HCT116 (cell line): Measurements from ENCODE around the gene SLMAP. TPM values are rescaled to one million over a fixed set of nuclear protein-coding genes. Genes with fewer than 3 reads are reported as not detected.

Source experiments
- ATAC-seq: fragments of 200-7000 bp; cut with Tn5 transposase; 2 replicates; pipeline ENCODE4 v1.9.1; 2020; ENCODE audit warnings: mild to moderate bottlenecking, moderate library complexity
- BruUV-seq: library from RNA; stranded (reverse); fragments of 400-500 nt; replicated peaks from 2 replicates; lab custom pipeline; 2021; lab: Mats Ljungman, UMichigan
- CTCF ChIA-PET: fragments of 300-600 bp; sonication (Branson Sonifier 250); formaldehyde crosslinking; loops from one replicate; lab custom pipeline; 2021; ENCODE audit warnings: antibody characterized with exemption; lab: Charles Lee
- POLR2A ChIA-PET: fragments of 300-600, 350-600 bp; sonication (Branson Sonifier 250); formaldehyde crosslinking; loops from one replicate; lab custom pipeline; 2021; ENCODE audit warnings: antibody characterized with exemption; lab: Charles Lee
- RAD21 ChIA-PET, 2 experiments: fragments of 300-600 bp; sonication (Branson Sonifier 250); formaldehyde crosslinking; loops; one replicate each; lab custom pipeline; 2023; ENCODE audit warnings: low total read pairs in 2 of 2; ENCODE audit not compliant: uncharacterized antibody in 2 of 2, unreplicated experiment in 2 of 2, low non-redundant PET in 1 of 2; lab: Charles Lee
- DNase-seq: peaks from one replicate; pipeline ENCODE4 v3.0.0-alpha.2; 2010; ENCODE audit warnings: low read depth, low spot score
- H2AFZ ChIP-seq: fragments of 200-600 bp; shearing (Covaris generic), sonication (generic); 2 replicates; pipeline ENCODE4 v1.6.1; 2017; ENCODE audit warnings: low read depth, mixed run types, mixed read lengths, antibody characterized with exemption, low read length; ENCODE audit not compliant: poor library complexity, severe bottlenecking
- H3K27ac ChIP-seq: 2 replicates; pipeline ENCODE4 v1.5.1; 2012; ENCODE audit warnings: low read depth, low read length
- H3K27me3 ChIP-seq: fragments of 200-600 bp; sonication (generic); 2 replicates; pipeline ENCODE4 v1.6.1; 2016; ENCODE audit warnings: mixed run types, low read length, mixed read lengths; ENCODE audit not compliant: insufficient read depth
- H3K36me3 ChIP-seq, 2 experiments: fragments of 200-500 bp in 1 of 2; fragments of 200-600 bp in 1 of 2; sonication (Bioruptor generic) in 1 of 2; sonication (generic) in 1 of 2; 2 replicates each; pipeline versions ENCODE4 v1.5.1 to v1.6.1; 2014 to 2016; ENCODE audit warnings: low read length in 2 of 2, inconsistent platforms in 1 of 2, mixed read lengths in 1 of 2, mixed run types in 1 of 2; ENCODE audit not compliant: insufficient read depth in 2 of 2, control insufficient read depth in 1 of 2
- H3K4me1 ChIP-seq, 2 experiments: fragments of 200-600 bp in 1 of 2; sonication (generic) in 1 of 2; 2 replicates each; pipeline versions ENCODE4 v1.5.1 to v1.6.1; 2012 to 2017; ENCODE audit warnings: low read length in 2 of 2, inconsistent platforms in 1 of 2, mild to moderate bottlenecking in 1 of 2, mixed read lengths in 1 of 2, mixed run types in 1 of 2, moderate library complexity in 1 of 2; ENCODE audit not compliant: insufficient read depth in 2 of 2, control insufficient read depth in 1 of 2
- H3K4me2 ChIP-seq: fragments of 200-600 bp; sonication (generic); 2 replicates; pipeline ENCODE4 v1.6.1; 2017; ENCODE audit warnings: mixed run types, low read length, mixed read lengths
- H3K4me3 ChIP-seq, 2 experiments: fragments of 200-600 bp in 1 of 2; sonication (generic) in 1 of 2; replicated peaks in 1 of 2; 2 replicates each; pipeline ENCODE4 v1.5.1; 2011 to 2016; ENCODE audit warnings: low read length in 2 of 2, control low read depth in 1 of 2, low read depth in 1 of 2, mild to moderate bottlenecking in 1 of 2, mixed read lengths in 1 of 2, mixed run types in 1 of 2
- H3K79me2 ChIP-seq: fragments of 200-600 bp; sonication (generic); 2 replicates; pipeline ENCODE4 v1.6.1; 2017; ENCODE audit warnings: mild to moderate bottlenecking, mixed run types, low read length, moderate library complexity, mixed read lengths; ENCODE audit not compliant: insufficient read depth
- H3K9ac ChIP-seq: fragments of 200-600 bp; sonication (generic); 2 replicates; pipeline ENCODE4 v1.6.1; 2016; ENCODE audit warnings: low read length, mixed read lengths
- H3K9me2 ChIP-seq: fragments of 200-600 bp; sonication (generic), shearing (Covaris generic); 2 replicates; pipeline ENCODE4 v1.6.1; 2017; ENCODE audit warnings: mixed run types, mild to moderate bottlenecking, moderate library complexity; ENCODE audit not compliant: insufficient read depth
- H3K9me3 ChIP-seq, 2 experiments: fragments of 200-500 bp in 1 of 2; fragments of 200-600 bp in 1 of 2; sonication (Bioruptor generic) in 1 of 2; sonication (generic) in 1 of 2; 2 replicates each; pipeline ENCODE4 v1.6.1; 2014 to 2017; ENCODE audit warnings: low read length in 2 of 2, mixed read lengths in 2 of 2, inconsistent platforms in 1 of 2, low read depth in 1 of 2, mild to moderate bottlenecking in 1 of 2, mixed run types in 1 of 2, moderate library complexity in 1 of 2; ENCODE audit not compliant: control insufficient read depth in 1 of 2, insufficient read depth in 1 of 2
- H4K20me1 ChIP-seq: fragments of 200-600 bp; sonication (generic), shearing (Covaris generic); 2 replicates; pipeline ENCODE4 v1.6.1; 2017; ENCODE audit warnings: mixed run types, mild to moderate bottlenecking, moderate library complexity; ENCODE audit not compliant: insufficient read depth
- ATF3 ChIP-seq: IDR thresholded peaks from 2 replicates; pipeline ENCODE4 v1.6.1; 2012
- CBX3 ChIP-seq: IDR thresholded peaks from 2 replicates; pipeline ENCODE4 v1.6.1; 2012; ENCODE audit warnings: low read depth
- EGR1 ChIP-seq: IDR thresholded peaks from 2 replicates; pipeline ENCODE4 v1.6.1; 2012; ENCODE audit warnings: low read depth
- ELF1 ChIP-seq: IDR thresholded peaks from 2 replicates; pipeline ENCODE4 v1.6.1; 2012; ENCODE audit warnings: low read depth, borderline replicate concordance
- EZH2 ChIP-seq: fragments of 200-600 bp; sonication (generic); IDR thresholded peaks from 2 replicates; pipeline ENCODE4 v1.6.1; 2017; ENCODE audit warnings: antibody characterized with exemption, mixed run types
- EZH2phosphoT487 ChIP-seq: fragments of 200-600 bp; IDR thresholded peaks from 2 replicates; pipeline ENCODE4 v1.6.1; 2018; ENCODE audit warnings: antibody characterized with exemption, borderline replicate concordance
- JUND ChIP-seq: IDR thresholded peaks from 2 replicates; pipeline ENCODE4 v1.6.1; 2012
- MAX ChIP-seq: IDR thresholded peaks from 2 replicates; pipeline ENCODE4 v1.6.1; 2012
- POLR2A ChIP-seq: IDR thresholded peaks from 2 replicates; pipeline ENCODE4 v1.7.0; 2011; ENCODE audit warnings: borderline replicate concordance; ENCODE audit not compliant: insufficient read depth, insufficient read length; ENCODE audit errors: extremely low read depth
- POLR2AphosphoS5 ChIP-seq: IDR thresholded peaks from 2 replicates; pipeline ENCODE4 v1.6.1; 2011; ENCODE audit warnings: mild to moderate bottlenecking, low read depth, low read length, moderate library complexity
- RAD21 ChIP-seq: IDR thresholded peaks from 2 replicates; pipeline ENCODE4 v1.6.1; 2012; ENCODE audit warnings: low read depth, mild to moderate bottlenecking
- SIN3A ChIP-seq: IDR thresholded peaks from 2 replicates; pipeline ENCODE4 v1.6.1; 2012; ENCODE audit warnings: low read depth
- SP1 ChIP-seq: IDR thresholded peaks from 2 replicates; pipeline ENCODE4 v1.6.1; 2012; ENCODE audit warnings: low read depth
- SRF ChIP-seq: IDR thresholded peaks from 2 replicates; pipeline ENCODE4 v1.6.1; 2012; ENCODE audit warnings: low read depth
- TCF7L2 ChIP-seq: IDR thresholded peaks from 2 replicates; pipeline ENCODE4 v1.7.0; 2011; ENCODE audit warnings: borderline replicate concordance, inconsistent platforms; ENCODE audit not compliant: insufficient read depth, insufficient read length; ENCODE audit errors: extremely low read depth
- YY1 ChIP-seq: IDR thresholded peaks from 2 replicates; pipeline ENCODE4 v1.6.1; 2011; ENCODE audit warnings: low read length, low read depth, moderate library complexity, mild to moderate bottlenecking; ENCODE audit not compliant: insufficient replicate concordance; ENCODE audit errors: extremely low read depth
- ZFX ChIP-seq: fragments of 450-650 bp; IDR thresholded peaks from 2 replicates; pipeline ENCODE4 v1.6.1; 2017
- ZNF274 ChIP-seq: fragments of 200-500 bp; sonication (Bioruptor generic); IDR thresholded peaks from 2 replicates; pipeline ENCODE4 v1.6.1; 2014; ENCODE audit warnings: mild to moderate bottlenecking, low read depth, low read length, inconsistent platforms
- intact Hi-C: fragments of 100-400 bp; cut with micrococcal nuclease; formaldehyde crosslinking; loops from 2 replicates; pipeline ENCODE4 v1.10.0; 2022
- total RNA-seq: library from RNA; stranded (reverse); gene quantifications from one replicate; pipeline ENCODE4 v1.2.1, GENCODE V29; 2021; ENCODE audit not compliant: unreplicated experiment
- TF ChIP-seq, protein P1 (sequence below): IDR thresholded peaks from 2 replicates; pipeline ENCODE4 v1.6.1; 2011; ENCODE audit warnings: mild to moderate bottlenecking, low read length, moderate library complexity; ENCODE audit not compliant: insufficient replicate concordance; ENCODE audit errors: extremely low read depth
- TF ChIP-seq, protein P2 (sequence below): IDR thresholded peaks from 2 replicates; pipeline ENCODE4 v1.6.1; 2012; ENCODE audit warnings: low read depth

SLMAP gene
- total RNA-seq, 1 experiment from 2014 or later = 81.0 TPM

GRCh38 chr3:57737840-57738239 lies 18.3 kb upstream of the SLMAP start (continued):
- TF ChIP-seq POLR2A = no peak
- no peak for TF ChIP-seq JUND
- no peak for TF ChIP-seq ATF3
- TF ChIP-seq CBX3 = no peak
- TF ChIP-seq EZH2phosphoT487 = no peak
- no peak for TF ChIP-seq ZFX
- no peak for TF ChIP-seq EZH2
- TF ChIP-seq ZNF274 = no peak

- no peak overlapping the region for H3K27ac ChIP-seq
- RAD21 ChIA-PET = no interaction called here
- ATAC-seq (no peak), DNase-seq (no peak)
- TF ChIP-seq SRF (no peak), ZNF274 (no peak), JUND (no peak), TCF7L2 (no peak), EZH2phosphoT487 (no peak), ELF1 (no peak), SIN3A (no peak), ZFX (no peak), CBX3 (no peak), EZH2 (no peak), SP1 (no peak), YY1 (no peak), MAX (no peak), POLR2AphosphoS5 (no peak), EGR1 (no peak), RAD21 (no peak)
- TF ChIP-seq, protein P1, sequence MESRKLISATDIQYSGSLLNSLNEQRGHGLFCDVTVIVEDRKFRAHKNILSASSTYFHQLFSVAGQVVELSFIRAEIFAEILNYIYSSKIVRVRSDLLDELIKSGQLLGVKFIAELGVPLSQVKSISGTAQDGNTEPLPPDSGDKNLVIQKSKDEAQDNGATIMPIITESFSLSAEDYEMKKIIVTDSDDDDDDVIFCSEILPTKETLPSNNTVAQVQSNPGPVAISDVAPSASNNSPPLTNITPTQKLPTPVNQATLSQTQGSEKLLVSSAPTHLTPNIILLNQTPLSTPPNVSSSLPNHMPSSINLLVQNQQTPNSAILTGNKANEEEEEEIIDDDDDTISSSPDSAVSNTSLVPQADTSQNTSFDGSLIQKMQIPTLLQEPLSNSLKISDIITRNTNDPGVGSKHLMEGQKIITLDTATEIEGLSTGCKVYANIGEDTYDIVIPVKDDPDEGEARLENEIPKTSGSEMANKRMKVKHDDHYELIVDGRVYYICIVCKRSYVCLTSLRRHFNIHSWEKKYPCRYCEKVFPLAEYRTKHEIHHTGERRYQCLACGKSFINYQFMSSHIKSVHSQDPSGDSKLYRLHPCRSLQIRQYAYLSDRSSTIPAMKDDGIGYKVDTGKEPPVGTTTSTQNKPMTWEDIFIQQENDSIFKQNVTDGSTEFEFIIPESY = no peak
- TF ChIP-seq, protein P2, sequence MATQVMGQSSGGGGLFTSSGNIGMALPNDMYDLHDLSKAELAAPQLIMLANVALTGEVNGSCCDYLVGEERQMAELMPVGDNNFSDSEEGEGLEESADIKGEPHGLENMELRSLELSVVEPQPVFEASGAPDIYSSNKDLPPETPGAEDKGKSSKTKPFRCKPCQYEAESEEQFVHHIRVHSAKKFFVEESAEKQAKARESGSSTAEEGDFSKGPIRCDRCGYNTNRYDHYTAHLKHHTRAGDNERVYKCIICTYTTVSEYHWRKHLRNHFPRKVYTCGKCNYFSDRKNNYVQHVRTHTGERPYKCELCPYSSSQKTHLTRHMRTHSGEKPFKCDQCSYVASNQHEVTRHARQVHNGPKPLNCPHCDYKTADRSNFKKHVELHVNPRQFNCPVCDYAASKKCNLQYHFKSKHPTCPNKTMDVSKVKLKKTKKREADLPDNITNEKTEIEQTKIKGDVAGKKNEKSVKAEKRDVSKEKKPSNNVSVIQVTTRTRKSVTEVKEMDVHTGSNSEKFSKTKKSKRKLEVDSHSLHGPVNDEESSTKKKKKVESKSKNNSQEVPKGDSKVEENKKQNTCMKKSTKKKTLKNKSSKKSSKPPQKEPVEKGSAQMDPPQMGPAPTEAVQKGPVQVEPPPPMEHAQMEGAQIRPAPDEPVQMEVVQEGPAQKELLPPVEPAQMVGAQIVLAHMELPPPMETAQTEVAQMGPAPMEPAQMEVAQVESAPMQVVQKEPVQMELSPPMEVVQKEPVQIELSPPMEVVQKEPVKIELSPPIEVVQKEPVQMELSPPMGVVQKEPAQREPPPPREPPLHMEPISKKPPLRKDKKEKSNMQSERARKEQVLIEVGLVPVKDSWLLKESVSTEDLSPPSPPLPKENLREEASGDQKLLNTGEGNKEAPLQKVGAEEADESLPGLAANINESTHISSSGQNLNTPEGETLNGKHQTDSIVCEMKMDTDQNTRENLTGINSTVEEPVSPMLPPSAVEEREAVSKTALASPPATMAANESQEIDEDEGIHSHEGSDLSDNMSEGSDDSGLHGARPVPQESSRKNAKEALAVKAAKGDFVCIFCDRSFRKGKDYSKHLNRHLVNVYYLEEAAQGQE = no peak
- TF ChIP-seq, all 23 proteins: peak for 0
- Histone ChIP-seq H3K9me3 (no peaks in the 10 kb centered on the region), H3K4me2 (no peak overlapping the region), H4K20me1 (no peaks in the 10 kb centered on the region), H3K79me2 (no peaks in the 10 kb centered on the region), H3K4me1 (peaks cover 0 to 6% of the 10 kb centered on the region in 2 experiments; a peak in 1 of 4 replicates), H3K4me3 (no peak overlapping the region), H3K9ac (no peak overlapping the region), H3K9me2 (no peaks in the 10 kb centered on the region), H3K36me3 (no peaks in the 10 kb centered on the region), H2AFZ (no peak overlapping the region), H3K27me3 (no peaks in the 10 kb centered on the region)
- ChIA-PET CTCF (no interaction called here), POLR2A (interaction anchor here (1.1 kb wide), 1 partner anchor 18 kb away, joined by 3 read pairs; the partner anchor contains the start of gene SLMAP)
- no TSS peak for BruUV-seq
- intact Hi-C loops = no loop called here
These were observed 17.7 kb upstream of the SLMAP start for GRCh38 chr3:57738391-57738790.
